DOHH2 (cell line): ENCODE results near the gene FNDC3B.

Source experiments
- EZH2phosphoT487 ChIP-seq: fragments of 200-600 bp; sonication (generic); IDR thresholded peaks from 2 replicates; pipeline ENCODE4 v1.6.1; 2017; ENCODE audit warnings: borderline replicate concordance, mild to moderate bottlenecking, antibody characterized with exemption, low read length, moderate library complexity, mixed read lengths
- TF ChIP-seq, protein P1 (sequence below): fragments of 200-600 bp; sonication (generic); IDR thresholded peaks from one replicate; pipeline ENCODE4 v1.5.1; 2014; ENCODE audit warnings: antibody characterized with exemption, mild to moderate bottlenecking, low read depth, low read length; ENCODE audit not compliant: poor library complexity, severe bottlenecking

DNA sequence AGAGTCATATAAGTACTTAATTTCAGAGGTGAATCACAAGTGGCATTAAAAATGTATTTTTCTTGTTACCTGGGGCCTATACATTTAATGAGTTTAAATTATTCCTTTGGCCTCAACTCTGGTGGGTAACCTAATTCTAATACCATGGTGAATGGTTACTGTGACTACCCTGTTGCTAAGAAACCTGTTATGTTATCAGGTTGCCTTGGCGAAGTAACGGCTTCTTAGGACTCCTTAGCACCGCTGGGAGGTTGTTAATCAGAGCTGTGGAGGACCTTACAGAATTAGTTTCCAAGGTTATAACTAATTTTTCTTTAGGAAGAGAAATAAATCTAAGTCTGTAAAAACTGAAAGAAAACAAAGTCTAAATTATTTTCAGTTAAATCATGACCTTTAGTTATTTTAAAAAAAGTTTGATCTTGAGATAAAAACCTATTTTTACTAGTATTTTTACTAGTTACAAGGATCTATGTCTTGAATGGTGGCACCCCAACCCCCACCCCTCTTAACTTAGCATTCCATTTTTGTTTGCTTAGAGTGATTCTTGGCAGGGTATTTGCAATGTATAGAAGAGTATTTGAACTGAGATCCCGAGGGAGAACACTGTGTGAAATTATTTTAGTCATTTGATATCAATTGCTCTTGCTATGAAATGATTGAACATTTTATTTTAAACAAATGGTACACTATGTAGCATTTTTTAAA lies 155.5 kb downstream of the FNDC3B start:
- TF ChIP-seq, protein P1, sequence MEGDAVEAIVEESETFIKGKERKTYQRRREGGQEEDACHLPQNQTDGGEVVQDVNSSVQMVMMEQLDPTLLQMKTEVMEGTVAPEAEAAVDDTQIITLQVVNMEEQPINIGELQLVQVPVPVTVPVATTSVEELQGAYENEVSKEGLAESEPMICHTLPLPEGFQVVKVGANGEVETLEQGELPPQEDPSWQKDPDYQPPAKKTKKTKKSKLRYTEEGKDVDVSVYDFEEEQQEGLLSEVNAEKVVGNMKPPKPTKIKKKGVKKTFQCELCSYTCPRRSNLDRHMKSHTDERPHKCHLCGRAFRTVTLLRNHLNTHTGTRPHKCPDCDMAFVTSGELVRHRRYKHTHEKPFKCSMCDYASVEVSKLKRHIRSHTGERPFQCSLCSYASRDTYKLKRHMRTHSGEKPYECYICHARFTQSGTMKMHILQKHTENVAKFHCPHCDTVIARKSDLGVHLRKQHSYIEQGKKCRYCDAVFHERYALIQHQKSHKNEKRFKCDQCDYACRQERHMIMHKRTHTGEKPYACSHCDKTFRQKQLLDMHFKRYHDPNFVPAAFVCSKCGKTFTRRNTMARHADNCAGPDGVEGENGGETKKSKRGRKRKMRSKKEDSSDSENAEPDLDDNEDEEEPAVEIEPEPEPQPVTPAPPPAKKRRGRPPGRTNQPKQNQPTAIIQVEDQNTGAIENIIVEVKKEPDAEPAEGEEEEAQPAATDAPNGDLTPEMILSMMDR: no peak
- TF ChIP-seq EZH2phosphoT487: no peak
